ENCODE results near the gene BMAL2.

The BMAL2 gene

GRCh38 chr12:27347779-27348178, 15.1 kb downstream of the BMAL2 start:
- no peak for DNase-seq (ENCODE audit: extremely low spot score, insufficient read length, low read depth)

GRCh38 chr12:27351476-27351875, 18.8 kb downstream of the BMAL2 start:
- DNase-seq (ENCODE audit: extremely low spot score, insufficient read length, low read depth) (no peak), FAIRE-seq (no peak)

More at GRCh38 chr12:27347779-27348178, 15.1 kb downstream of the BMAL2 start:
- FAIRE-seq, result no peak

DNA sequence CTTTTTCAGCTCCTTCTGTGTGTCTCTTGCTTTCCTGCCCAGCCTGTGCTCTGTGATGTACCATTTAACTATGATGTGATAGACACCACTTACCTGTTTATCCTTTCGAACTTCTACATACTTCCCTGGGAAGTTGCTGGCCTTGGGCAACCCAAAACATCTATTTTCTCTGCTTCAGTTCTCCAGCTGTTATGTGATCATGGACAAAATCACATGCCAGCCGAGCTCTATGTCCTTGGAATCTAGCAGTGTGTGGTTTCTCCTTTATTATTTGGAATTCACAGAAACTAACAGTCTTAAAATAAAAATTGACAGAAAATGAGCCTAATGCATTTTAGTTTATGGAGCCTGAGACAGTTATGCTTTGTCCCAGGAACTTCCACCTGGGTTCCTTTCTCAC, 22.9 kb downstream of the BMAL2 start:
- DNase-seq (ENCODE audit: extremely low spot score, insufficient read length, low read depth), result no peak
- no peak for FAIRE-seq

DNA sequence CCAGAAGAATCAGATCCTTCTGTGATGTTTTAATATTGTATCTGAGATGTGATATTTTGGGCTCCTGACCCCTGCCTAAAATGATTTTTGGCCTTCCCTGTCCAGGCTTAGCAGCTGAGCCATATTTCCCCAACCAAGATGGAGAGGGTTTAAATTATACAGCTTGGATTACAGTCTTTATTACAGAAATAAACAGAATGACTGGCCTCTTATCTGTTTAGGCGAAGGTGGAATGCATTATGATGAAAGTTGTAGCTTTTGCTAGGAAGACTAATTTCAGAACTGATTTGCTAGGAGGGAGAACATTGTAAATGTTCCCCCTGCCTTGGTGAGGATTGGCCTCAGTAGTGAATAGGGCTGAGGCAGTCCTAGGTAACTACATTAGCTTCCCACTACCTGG, 23.3 kb downstream of the BMAL2 start:
- no peak for DNase-seq (ENCODE audit: extremely low spot score, insufficient read length, low read depth)

GRCh38 chr12:27359578-27360340, 27.1 kb downstream of the BMAL2 start:
- FAIRE-seq, result peak; percentile 5
- no peak for DNase-seq (ENCODE audit: extremely low spot score, insufficient read length, low read depth)

More for the DNA sequence above, 23.3 kb downstream of the BMAL2 start:
- no peak for FAIRE-seq

GRCh38 chr12:27361372-27361771, 28.7 kb downstream of the BMAL2 start:
- FAIRE-seq (no peak), DNase-seq (ENCODE audit: extremely low spot score, insufficient read length, low read depth) (no peak)

DNA sequence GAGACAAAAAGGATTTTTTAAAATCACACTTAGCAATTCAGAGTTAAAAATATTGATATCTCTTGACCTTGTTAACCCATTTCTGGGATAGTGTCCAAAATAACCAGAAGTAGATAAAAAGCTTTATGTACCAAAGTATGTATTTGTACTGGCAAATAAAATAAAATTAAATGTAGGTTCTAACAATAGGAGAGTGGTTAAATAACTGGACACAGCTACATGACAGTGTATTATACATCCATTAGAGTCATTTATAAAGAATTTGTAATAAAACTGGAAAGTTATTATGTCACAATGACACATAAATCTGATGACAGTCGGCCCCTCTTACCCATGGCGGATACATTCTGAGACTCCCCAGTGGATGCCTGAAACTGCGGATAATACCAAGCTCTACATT, 34.0 kb downstream of the BMAL2 start:
- DNase-seq (ENCODE audit: extremely low spot score, insufficient read length, low read depth) (no peak), FAIRE-seq (no peak)

GRCh38 chr12:27367078-27367477, 34.4 kb downstream of the BMAL2 start:
- FAIRE-seq (no peak), DNase-seq (ENCODE audit: extremely low spot score, insufficient read length, low read depth) (no peak)

GRCh38 chr12:27382171-27382795, 49.6 kb downstream of the BMAL2 start:
- DNase-seq (ENCODE audit: extremely low spot score, insufficient read length, low read depth) (no peak), FAIRE-seq (no peak)
